Ishikawa (cell line): Measurements from ENCODE around the gene GRM3.

ENCODE experiments used
- CEBPB ChIP-seq: IDR thresholded peaks from 2 replicates; pipeline ENCODE4 v1.6.1; 2012
- CREB1 ChIP-seq: IDR thresholded peaks from 2 replicates; pipeline ENCODE4 v1.6.1; 2012; ENCODE audit warnings: low read depth
- EGR1 ChIP-seq: IDR thresholded peaks from 2 replicates; pipeline ENCODE4 v1.6.1; 2012
- EP300 ChIP-seq: IDR thresholded peaks from 2 replicates; pipeline ENCODE4 v1.6.1; 2012; ENCODE audit warnings: borderline replicate concordance
- FOXM1 ChIP-seq: IDR thresholded peaks from 2 replicates; pipeline ENCODE4 v1.6.1; 2012; ENCODE audit warnings: low read depth, borderline replicate concordance
- NFIC ChIP-seq: IDR thresholded peaks from 2 replicates; pipeline ENCODE4 v1.6.1; 2012
- RAD21 ChIP-seq: IDR thresholded peaks from 2 replicates; pipeline ENCODE4 v1.6.1; 2012; ENCODE audit warnings: low read depth
- TAF1 ChIP-seq: IDR thresholded peaks from 2 replicates; pipeline ENCODE4 v1.6.1; 2012; ENCODE audit warnings: low read depth, mild to moderate bottlenecking
- TCF12 ChIP-seq: IDR thresholded peaks from 2 replicates; pipeline ENCODE4 v1.6.1; 2012; ENCODE audit warnings: low read depth
- TEAD4 ChIP-seq: IDR thresholded peaks from 2 replicates; pipeline ENCODE4 v1.6.1; 2012
- YY1 ChIP-seq: IDR thresholded peaks from 2 replicates; pipeline ENCODE4 v1.6.1; 2012; ENCODE audit warnings: low read depth
- ZBTB7A ChIP-seq: IDR thresholded peaks from 2 replicates; pipeline ENCODE4 v1.6.1; 2012; ENCODE audit warnings: low read depth
- TF ChIP-seq, protein P1 (sequence below): IDR thresholded peaks from 2 replicates; pipeline ENCODE4 v1.6.1; 2012
- TF ChIP-seq, protein P2 (sequence below): IDR thresholded peaks from 2 replicates; pipeline ENCODE4 v1.6.1; 2012
- TF ChIP-seq, protein P3 (sequence below): IDR thresholded peaks from 2 replicates; pipeline ENCODE4 v1.6.1; 2012; ENCODE audit warnings: low read depth, mild to moderate bottlenecking

GRM3 gene

DNA sequence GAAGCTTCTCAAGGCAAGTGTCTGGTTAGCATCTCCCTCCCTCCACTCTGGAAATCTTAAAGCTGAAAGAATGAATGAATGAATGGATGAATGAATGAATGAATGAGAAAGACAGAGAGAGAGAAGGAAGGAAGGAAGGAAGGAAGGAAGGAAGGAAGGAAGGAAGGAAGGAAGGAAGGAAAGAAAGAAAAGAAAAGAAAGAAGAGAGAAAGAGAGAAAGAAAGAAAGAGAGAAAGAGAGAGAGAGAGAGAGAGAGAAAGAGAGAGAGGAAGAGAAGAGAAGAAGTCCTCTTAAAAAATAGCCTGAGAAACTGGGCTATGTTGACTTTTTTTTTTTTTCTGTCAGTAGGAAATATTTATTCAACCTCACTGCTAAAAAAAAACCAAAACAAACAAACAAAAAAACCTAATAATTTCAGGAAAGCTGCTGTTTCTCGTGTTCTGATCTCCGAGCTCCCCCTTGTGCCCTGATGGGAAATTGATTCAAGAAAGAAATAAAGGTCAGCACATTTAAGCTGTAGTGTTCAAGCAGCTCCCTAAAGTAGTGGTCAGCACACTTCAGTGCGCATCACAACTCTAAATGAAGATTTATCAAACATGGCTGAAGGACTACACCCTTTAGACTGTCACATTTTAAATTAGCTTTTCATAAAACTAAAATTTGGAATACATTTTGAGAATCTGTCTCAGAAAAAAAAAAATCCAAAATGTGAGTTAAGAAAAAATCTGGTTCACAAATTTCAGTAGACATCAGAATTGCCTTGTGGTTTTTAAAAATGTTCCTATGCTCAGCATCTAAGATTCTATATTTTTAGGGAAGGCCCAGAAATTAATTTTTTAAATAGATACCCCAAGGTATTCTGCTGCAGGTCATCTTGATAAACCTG, 261.5 kb downstream of the GRM3 start:
- peak; percentile 58 for TF ChIP-seq RAD21
- TF ChIP-seq, protein P1, sequence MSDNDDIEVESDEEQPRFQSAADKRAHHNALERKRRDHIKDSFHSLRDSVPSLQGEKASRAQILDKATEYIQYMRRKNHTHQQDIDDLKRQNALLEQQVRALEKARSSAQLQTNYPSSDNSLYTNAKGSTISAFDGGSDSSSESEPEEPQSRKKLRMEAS = no peak
- no peak for TF ChIP-seq TAF1
- TF ChIP-seq TEAD4 = no peak
- TF ChIP-seq TCF12 = no peak
- no peak for TF ChIP-seq NFIC
- TF ChIP-seq YY1 = no peak
- no peak for TF ChIP-seq ZBTB7A
- TF ChIP-seq, protein P2, sequence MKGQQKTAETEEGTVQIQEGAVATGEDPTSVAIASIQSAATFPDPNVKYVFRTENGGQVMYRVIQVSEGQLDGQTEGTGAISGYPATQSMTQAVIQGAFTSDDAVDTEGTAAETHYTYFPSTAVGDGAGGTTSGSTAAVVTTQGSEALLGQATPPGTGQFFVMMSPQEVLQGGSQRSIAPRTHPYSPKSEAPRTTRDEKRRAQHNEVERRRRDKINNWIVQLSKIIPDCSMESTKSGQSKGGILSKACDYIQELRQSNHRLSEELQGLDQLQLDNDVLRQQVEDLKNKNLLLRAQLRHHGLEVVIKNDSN = no peak

DNA sequence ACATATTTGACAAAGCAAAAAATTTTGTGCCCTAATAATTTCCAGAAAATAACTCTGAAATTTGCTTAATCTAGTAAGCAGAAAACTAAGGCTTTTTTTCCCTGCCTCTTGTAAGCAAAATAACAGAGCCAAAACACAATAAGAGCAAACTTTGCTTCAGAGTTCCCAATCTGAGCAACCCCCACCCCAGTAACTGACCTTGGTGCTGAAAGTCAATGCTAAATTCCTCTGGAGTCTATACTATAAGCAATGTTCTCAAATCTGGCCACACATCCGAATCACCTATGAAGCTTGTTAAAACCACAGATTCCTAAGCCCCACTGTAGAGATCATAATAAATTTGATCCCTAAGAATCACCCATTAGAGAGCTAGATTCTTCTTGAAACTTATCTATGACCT, 265.2 kb downstream of the GRM3 start:
- no peak for TF ChIP-seq FOXM1
- TF ChIP-seq, protein P3, sequence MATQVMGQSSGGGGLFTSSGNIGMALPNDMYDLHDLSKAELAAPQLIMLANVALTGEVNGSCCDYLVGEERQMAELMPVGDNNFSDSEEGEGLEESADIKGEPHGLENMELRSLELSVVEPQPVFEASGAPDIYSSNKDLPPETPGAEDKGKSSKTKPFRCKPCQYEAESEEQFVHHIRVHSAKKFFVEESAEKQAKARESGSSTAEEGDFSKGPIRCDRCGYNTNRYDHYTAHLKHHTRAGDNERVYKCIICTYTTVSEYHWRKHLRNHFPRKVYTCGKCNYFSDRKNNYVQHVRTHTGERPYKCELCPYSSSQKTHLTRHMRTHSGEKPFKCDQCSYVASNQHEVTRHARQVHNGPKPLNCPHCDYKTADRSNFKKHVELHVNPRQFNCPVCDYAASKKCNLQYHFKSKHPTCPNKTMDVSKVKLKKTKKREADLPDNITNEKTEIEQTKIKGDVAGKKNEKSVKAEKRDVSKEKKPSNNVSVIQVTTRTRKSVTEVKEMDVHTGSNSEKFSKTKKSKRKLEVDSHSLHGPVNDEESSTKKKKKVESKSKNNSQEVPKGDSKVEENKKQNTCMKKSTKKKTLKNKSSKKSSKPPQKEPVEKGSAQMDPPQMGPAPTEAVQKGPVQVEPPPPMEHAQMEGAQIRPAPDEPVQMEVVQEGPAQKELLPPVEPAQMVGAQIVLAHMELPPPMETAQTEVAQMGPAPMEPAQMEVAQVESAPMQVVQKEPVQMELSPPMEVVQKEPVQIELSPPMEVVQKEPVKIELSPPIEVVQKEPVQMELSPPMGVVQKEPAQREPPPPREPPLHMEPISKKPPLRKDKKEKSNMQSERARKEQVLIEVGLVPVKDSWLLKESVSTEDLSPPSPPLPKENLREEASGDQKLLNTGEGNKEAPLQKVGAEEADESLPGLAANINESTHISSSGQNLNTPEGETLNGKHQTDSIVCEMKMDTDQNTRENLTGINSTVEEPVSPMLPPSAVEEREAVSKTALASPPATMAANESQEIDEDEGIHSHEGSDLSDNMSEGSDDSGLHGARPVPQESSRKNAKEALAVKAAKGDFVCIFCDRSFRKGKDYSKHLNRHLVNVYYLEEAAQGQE = peak; percentile 88
- TF ChIP-seq ZBTB7A = no peak
- peak; percentile 11; the same call in 1 of the 2 replicates for TF ChIP-seq TEAD4

DNA sequence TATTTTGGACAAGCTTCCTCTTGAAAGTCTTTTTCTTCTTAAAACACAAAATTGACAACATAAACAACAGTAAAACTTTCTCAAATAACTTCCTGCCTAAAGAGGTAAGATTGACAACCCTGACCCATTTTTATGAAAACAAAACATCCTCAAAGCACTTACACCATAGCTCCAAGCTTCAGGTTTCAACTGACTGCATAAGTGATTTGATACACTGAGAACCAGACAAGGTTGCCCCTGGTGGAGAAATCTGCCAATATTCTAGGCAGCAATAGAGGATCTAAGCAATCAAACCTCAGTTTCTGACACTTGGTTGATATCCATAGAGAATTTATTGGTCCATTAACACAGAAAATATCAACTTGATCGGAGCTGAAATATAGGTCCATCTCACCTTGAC, 267.9 kb downstream of the GRM3 start:
- TF ChIP-seq TEAD4 = no peak
- no peak for TF ChIP-seq CREB1
- TF ChIP-seq ZBTB7A = no peak
- no peak for TF ChIP-seq TCF12
- TF ChIP-seq CEBPB = no peak
- TF ChIP-seq TAF1 = no peak
- no peak for TF ChIP-seq EP300
- TF ChIP-seq, protein P1 = no peak
- TF ChIP-seq, protein P2 = no peak
- TF ChIP-seq YY1 = no peak
- no peak for TF ChIP-seq RAD21
- TF ChIP-seq, protein P3 = no peak
- no peak for TF ChIP-seq EGR1
- TF ChIP-seq NFIC = no peak
- no peak for TF ChIP-seq FOXM1

DNA sequence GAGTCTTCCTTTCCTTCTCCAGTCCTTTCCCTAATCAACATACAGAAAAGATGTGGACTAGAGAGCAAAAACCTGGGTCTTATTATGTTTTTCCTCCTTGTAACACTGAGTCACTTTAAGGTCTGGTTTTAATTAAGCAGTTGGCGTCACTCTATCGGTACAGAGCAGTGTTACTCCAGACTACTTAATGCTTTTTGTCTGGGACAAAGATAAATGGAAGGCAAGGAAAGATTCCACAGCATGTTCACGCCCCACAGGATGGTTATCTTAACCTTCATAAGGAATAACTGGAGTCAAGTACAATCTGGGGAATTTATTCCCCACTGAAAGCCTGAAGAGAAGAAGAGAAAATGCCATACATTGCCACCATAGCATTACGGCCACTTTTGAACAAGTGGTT, 270.0 kb downstream of the GRM3 start:
- TF ChIP-seq, protein P3 = no peak
- TF ChIP-seq FOXM1 (no peak), YY1 (no peak), CEBPB (no peak), EP300 (no peak), NFIC (no peak), ZBTB7A (no peak), RAD21 (no peak), TCF12 (no peak), EGR1 (no peak), CREB1 (no peak), TEAD4 (no peak), TAF1 (no peak)
- TF ChIP-seq, protein P1 = no peak
- TF ChIP-seq, protein P2 = no peak
